Activated B cell treated with CpG ODN at 0.5 μM for 24 hours (primary cell): ENCODE data around the gene GPR3. TPM values are rescaled to one million over a fixed set of nuclear protein-coding genes. Genes with fewer than 3 reads are reported as not detected.
"Not testable (repeated sequence)": the region's sequence is repeated elsewhere in the genome, so short reads cannot be mapped to it uniquely, and the experiment has no call there.

ENCODE experiments used
- ATAC-seq: fragments of 200-7000 bp; cut with Tn5 transposase; one replicate; pipeline ENCODE4 v1.10.0; 2021; ENCODE audit warnings: low read depth, mild to moderate bottlenecking, moderate library complexity
- CTCF ChIA-PET: fragments of 350-600 bp; sonication (Branson Sonifier 250); formaldehyde crosslinking; loops from one replicate; lab custom pipeline; 2021; ENCODE audit warnings: antibody characterized with exemption; lab: Charles Lee
- POLR2A ChIA-PET: fragments of 350-600 bp; sonication (Branson Sonifier 250); formaldehyde crosslinking; loops from one replicate; lab custom pipeline; 2021; ENCODE audit warnings: antibody characterized with exemption; lab: Charles Lee
- DNase-seq: peaks from one replicate; pipeline ENCODE4 v3.0.0; 2022
- H3K27ac Mint-ChIP-seq: one replicate; pipeline ENCODE4 v1.8.0; 2020; ENCODE audit warnings: mixed read lengths
- H3K27me3 Mint-ChIP-seq: one replicate; pipeline ENCODE4 v1.8.0; 2021; ENCODE audit warnings: mixed read lengths
- H3K36me3 Mint-ChIP-seq: one replicate; pipeline ENCODE4 v1.8.0; 2021; ENCODE audit warnings: low read depth, mixed read lengths
- H3K4me1 Mint-ChIP-seq: one replicate; pipeline ENCODE4 v1.8.0; 2021; ENCODE audit warnings: mixed read lengths
- H3K4me3 Mint-ChIP-seq: one replicate; pipeline ENCODE4 v1.8.0; 2020; ENCODE audit warnings: mild to moderate bottlenecking, mixed read lengths
- H3K9me3 Mint-ChIP-seq: one replicate; pipeline ENCODE4 v1.8.0; 2020; ENCODE audit warnings: mixed read lengths
- CTCF ChIP-seq: fragments of 200-600 bp; IDR thresholded peaks from one replicate; pipeline ENCODE4 v1.8.0; 2022; ENCODE audit warnings: antibody characterized with exemption, mild to moderate bottlenecking
- intact Hi-C: fragments of 100-400 bp; cut with micrococcal nuclease; formaldehyde crosslinking; loops from one replicate; pipeline ENCODE4 v1.15.1; 2024
- total RNA-seq: library from RNA; stranded (reverse); gene quantifications from 2 replicates; pipeline ENCODE4 v1.2.3, GENCODE V29; 2022

Gene GPR3
- total RNA-seq, 1 donor from 2014 or later, result 0.11 TPM

- DNase-seq, result no peak
- intact Hi-C loops, result no loop called here
- TF ChIP-seq CTCF, result no peak
- Mint-ChIP-seq H3K4me1 (peaks cover 85% of the 10 kb centered on the region), H3K9me3 (no peaks in the 10 kb centered on the region), H3K27ac (peak overlapping the region; percentile 85), H3K27me3 (no peaks in the 10 kb centered on the region), H3K4me3 (peak overlapping the region; percentile 67), H3K36me3 (peaks cover 34% of the 10 kb centered on the region)
- POLR2A ChIA-PET, result interaction anchor here (0.6 to 2.5 kb wide), 9 partner anchors 8 to 197 kb away, joined by 3 to 12 read pairs (median 4); partner anchors contain the start of gene WASF2
- peak; percentile 25 for ATAC-seq
- CTCF ChIA-PET, result interaction anchor here (0.8 to 4.8 kb wide), 2 partner anchors 13 to 26 kb away, joined by 3 to 24 read pairs; no protein-coding TSS in a partner anchor
Measured at GRCh38 chr1:27428316-27429028, 36.0 kb downstream of the GPR3 start.

GRCh38 chr1:27429029-27429425, 36.6 kb downstream of the GPR3 start:
- H3K4me1 Mint-ChIP-seq, result peaks cover 86% of the 10 kb centered on the region
- no peak for ATAC-seq
- no peaks in the 10 kb centered on the region for H3K27me3 Mint-ChIP-seq
- no peak for DNase-seq
- ChIA-PET POLR2A (interaction anchor here (0.6 to 2.1 kb wide), 9 partner anchors 10 to 196 kb away, joined by 3 to 11 read pairs (median 4); partner anchors contain the start of gene WASF2), CTCF (interaction anchor here (1.0 to 4.8 kb wide), 2 partner anchors 13 to 127 kb away, joined by 3 to 24 read pairs; no protein-coding TSS in a partner anchor)
- peak overlapping the region; percentile 85 for H3K27ac Mint-ChIP-seq
- no peaks in the 10 kb centered on the region for H3K9me3 Mint-ChIP-seq
- TF ChIP-seq CTCF, result no peak
- H3K36me3 Mint-ChIP-seq, result peaks cover 31% of the 10 kb centered on the region
- H3K4me3 Mint-ChIP-seq, result peak overlapping the region; percentile 67
- intact Hi-C loops, result no loop called here

GRCh38 chr1:27430903-27431600, 38.6 kb downstream of the GPR3 start:
- DNase-seq (no peak), ATAC-seq (peak; percentile 16)
- intact Hi-C loops, result loop anchor here (1.0 to 2.0 kb wide), 2 partner anchors 11 to 14 kb away; no protein-coding TSS in a partner anchor
- H3K36me3 Mint-ChIP-seq, result peaks cover 19% of the 10 kb centered on the region
- H3K4me3 Mint-ChIP-seq, result peak overlapping the region; percentile 57
- H3K27ac Mint-ChIP-seq, result peak overlapping the region; percentile 85
- no peak for TF ChIP-seq CTCF
- POLR2A ChIA-PET, result interaction anchor here (0.6 to 2.1 kb wide), 7 partner anchors 8 to 219 kb away, joined by 3 to 11 read pairs (median 4); no protein-coding TSS in a partner anchor
- H3K4me1 Mint-ChIP-seq, result peaks cover 95% of the 10 kb centered on the region
- no peaks in the 10 kb centered on the region for H3K9me3 Mint-ChIP-seq
- no peaks in the 10 kb centered on the region for H3K27me3 Mint-ChIP-seq
- CTCF ChIA-PET, result interaction anchor here (0.6 to 4.8 kb wide), 5 partner anchors 10 to 27 kb away, joined by 4 to 24 read pairs (median 4); no protein-coding TSS in a partner anchor

GRCh38 chr1:27431601-27431940, 39.1 kb downstream of the GPR3 start:
- H3K4me3 Mint-ChIP-seq, result no peak overlapping the region
- POLR2A ChIA-PET, result interaction anchor here (1.4 kb wide), 1 partner anchor 13 kb away, joined by 4 read pairs; no protein-coding TSS in a partner anchor
- peaks cover 17% of the 10 kb centered on the region for H3K36me3 Mint-ChIP-seq
- H3K4me1 Mint-ChIP-seq, result peaks cover 95% of the 10 kb centered on the region
- no peaks in the 10 kb centered on the region for H3K9me3 Mint-ChIP-seq
- intact Hi-C loops, result loop anchor here (1.0 to 2.0 kb wide), 2 partner anchors 11 to 15 kb away; no protein-coding TSS in a partner anchor
- ATAC-seq, result no peak
- peak overlapping the region; percentile 85 for H3K27ac Mint-ChIP-seq
- no peak for DNase-seq
- no peaks in the 10 kb centered on the region for H3K27me3 Mint-ChIP-seq
- CTCF ChIA-PET, result interaction anchor here (0.6 to 4.8 kb wide), 4 partner anchors 9 to 28 kb away, joined by 4 to 24 read pairs (median 4); no protein-coding TSS in a partner anchor
- no peak for TF ChIP-seq CTCF

- Mint-ChIP-seq H3K27ac (peak overlapping the region; percentile 91), H3K4me1 (peaks cover 95% of the 10 kb centered on the region)
- intact Hi-C loops, H3K4me3 Mint-ChIP-seq, ATAC-seq, CTCF ChIA-PET, DNase-seq, H3K27me3 Mint-ChIP-seq, POLR2A ChIA-PET, H3K9me3 Mint-ChIP-seq, H3K36me3 Mint-ChIP-seq: not testable (repeated sequence)
Measured at GRCh38 chr1:27432725-27433124, 40.3 kb downstream of the GPR3 start.
